Smooth muscle cell of the pulmonary artery (primary cell): Measurements from ENCODE around the gene MAPK8IP3. TPM values are rescaled to one million over a fixed set of nuclear protein-coding genes. Genes with fewer than 3 reads are reported as not detected.

ENCODE experiments used
- total RNA-seq: library from RNA; depleted of rRNA; stranded (reverse); fragments of >200 nt; gene quantifications from 2 replicates; pipeline ENCODE4 v1.2.3, GENCODE V29; 2014

The MAPK8IP3 gene, protein sequence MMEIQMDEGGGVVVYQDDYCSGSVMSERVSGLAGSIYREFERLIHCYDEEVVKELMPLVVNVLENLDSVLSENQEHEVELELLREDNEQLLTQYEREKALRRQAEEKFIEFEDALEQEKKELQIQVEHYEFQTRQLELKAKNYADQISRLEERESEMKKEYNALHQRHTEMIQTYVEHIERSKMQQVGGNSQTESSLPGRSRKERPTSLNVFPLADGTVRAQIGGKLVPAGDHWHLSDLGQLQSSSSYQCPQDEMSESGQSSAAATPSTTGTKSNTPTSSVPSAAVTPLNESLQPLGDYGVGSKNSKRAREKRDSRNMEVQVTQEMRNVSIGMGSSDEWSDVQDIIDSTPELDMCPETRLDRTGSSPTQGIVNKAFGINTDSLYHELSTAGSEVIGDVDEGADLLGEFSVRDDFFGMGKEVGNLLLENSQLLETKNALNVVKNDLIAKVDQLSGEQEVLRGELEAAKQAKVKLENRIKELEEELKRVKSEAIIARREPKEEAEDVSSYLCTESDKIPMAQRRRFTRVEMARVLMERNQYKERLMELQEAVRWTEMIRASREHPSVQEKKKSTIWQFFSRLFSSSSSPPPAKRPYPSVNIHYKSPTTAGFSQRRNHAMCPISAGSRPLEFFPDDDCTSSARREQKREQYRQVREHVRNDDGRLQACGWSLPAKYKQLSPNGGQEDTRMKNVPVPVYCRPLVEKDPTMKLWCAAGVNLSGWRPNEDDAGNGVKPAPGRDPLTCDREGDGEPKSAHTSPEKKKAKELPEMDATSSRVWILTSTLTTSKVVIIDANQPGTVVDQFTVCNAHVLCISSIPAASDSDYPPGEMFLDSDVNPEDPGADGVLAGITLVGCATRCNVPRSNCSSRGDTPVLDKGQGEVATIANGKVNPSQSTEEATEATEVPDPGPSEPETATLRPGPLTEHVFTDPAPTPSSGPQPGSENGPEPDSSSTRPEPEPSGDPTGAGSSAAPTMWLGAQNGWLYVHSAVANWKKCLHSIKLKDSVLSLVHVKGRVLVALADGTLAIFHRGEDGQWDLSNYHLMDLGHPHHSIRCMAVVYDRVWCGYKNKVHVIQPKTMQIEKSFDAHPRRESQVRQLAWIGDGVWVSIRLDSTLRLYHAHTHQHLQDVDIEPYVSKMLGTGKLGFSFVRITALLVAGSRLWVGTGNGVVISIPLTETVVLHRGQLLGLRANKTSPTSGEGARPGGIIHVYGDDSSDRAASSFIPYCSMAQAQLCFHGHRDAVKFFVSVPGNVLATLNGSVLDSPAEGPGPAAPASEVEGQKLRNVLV (N-terminal part only)
- total RNA-seq = 34.4 and 48.0 TPM in 2 replicates

GRCh38 chr16:1705688-1706385 lies at the start of gene MAPK8IP3:
Gene MAPK8IP3, plus strand, starts transcription at chr16:1706195. Its CDS starts 145 bp downstream, at chr16:1706340.

GRCh38 chr16:1677942-1678499 lies 28.0 kb upstream of the MAPK8IP3 start, which contains the start of gene JPT2:
Gene JPT2, plus strand, starts transcription at chr16:1678279. Its CDS starts 34 bp downstream, at chr16:1678313.

DNA sequence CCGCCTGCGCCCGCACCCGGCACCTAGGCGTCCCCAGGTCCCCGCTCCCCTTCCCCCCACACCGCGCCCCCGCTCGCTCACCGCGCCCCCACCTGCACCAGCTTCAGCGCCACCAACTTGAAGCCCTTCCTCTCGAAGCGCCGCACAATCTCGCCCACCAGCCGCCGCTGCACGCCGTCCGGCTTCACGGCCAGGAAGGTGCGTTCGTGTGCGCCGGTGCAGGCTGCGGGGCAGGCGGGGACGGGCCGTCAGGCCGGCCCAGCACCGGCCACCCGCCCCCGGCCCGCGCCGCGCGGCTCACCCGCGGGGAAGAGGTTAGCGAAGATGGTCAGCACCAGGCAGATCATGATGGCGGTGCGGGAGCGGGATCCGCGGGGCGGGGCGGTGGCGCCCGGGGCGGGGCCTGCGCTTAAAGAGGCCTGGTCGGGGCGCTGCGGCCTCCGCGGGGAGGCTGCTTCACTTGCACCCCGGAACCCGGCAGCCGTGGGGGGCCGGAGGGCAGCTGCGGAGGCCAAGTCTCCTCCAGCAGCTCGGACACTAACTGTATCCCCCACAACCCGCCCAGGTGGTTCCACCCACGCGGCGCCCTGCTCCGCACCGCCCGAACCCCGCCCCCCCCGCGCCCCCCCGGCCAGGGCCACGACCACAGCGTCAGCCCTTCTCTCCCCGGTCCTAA lies 65.3 kb downstream of the MAPK8IP3 start, which contains the start of gene NME3:
Gene NME3, minus strand, starts transcription at position 356 of the 676 bp plus-strand sequence. Its CDS starts 9 bp downstream, at position 347.

GRCh38 chr16:1772362-1772907 lies 66.4 kb downstream of the MAPK8IP3 start, which contains the start of gene EME2:
Gene EME2, plus strand, starts transcription at chr16:1772810. Its CDS starts 418 bp downstream, at chr16:1773228.

DNA sequence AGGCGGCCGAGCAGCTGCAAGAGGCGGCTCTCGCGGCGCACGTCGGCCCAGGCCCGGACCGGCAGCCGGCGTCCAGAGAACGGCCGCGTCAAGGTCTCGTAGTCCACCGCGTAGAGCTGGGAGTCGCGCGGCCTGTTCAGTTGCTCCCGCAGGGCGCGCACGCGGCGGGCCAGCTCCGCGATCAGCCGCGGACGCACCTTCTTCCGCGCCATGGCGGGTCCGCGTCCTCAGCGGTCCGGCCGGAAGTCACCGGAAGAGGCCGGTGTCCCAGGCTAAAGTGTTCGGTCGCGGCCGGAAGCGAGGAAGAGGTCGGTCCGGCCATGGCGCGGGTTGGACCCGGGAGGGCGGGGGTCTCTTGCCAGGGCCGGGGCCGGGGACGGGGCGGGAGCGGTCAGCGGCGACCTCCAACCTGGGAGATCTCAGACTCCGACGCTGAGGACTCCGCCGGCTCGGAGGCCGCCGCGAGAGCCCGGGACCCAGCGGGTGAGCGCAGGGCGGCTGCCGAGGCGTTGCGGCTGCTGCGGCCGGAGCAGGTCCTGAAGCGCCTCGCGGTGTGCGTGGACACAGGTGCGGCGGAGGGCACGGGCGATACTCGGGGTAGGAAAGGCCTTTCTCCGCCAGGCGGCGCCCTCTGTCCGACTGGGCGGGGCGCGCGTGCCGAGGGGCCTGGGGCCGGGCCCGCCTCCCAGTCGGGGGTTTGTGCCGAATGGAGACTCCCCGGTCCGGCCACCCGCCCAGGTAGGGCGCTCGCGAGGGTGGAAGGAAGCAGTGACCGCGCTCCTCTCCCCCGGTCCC lies 67.1 kb downstream of the MAPK8IP3 start, which contains the start of gene MRPS34:
Gene MRPS34, minus strand, starts transcription at position 227 of the 795 bp plus-strand sequence. Its CDS starts 15 bp downstream, at position 212.

DNA sequence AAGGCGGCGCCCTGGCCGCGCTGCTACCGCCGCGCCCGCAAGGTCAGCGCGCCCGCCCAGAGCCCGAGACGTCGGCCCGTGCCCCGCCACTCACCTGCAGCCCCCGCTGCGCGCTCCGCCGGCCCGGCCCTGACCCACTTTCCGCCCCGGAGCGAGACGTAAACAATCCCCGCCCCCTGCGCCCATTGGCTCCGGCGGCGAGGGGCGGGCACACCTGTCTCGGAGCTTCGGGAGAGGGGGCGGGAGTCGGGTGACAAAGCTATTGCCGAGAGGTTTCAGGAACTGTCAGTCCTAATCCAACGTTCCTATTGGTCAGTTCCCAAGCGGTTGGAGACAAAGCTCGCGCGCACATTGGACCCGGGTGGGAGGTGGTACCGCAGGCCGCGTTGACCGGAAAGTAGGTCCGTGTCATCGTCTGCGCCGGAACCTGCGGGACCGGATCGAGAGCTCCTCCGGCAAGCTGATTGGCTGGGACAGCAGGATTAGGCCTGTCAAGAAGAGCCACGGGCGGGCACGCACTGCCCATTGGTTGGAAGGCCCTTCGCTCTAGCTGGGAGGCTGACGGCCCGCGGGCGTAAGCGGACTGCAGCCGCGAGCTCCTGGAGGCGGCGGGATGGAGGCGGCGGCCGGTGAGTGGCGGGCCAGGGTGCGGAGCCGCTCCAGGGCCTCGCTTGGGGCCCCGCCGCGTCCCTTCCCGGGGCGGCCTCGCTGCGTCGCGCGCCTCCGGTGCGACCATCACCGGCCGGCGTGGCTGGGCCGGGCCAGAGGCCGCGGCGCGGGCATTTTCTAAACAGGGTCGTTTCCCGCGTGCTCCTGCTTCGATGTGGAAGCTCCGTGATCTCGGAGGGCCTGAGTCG lies 76.6 kb downstream of the MAPK8IP3 start, which contains the start of the genes NUBP2 and SPSB3:
Gene NUBP2, plus strand, starts transcription at position 553 of the 857 bp plus-strand sequence. Its CDS starts 61 bp downstream, at position 614.
Gene SPSB3, minus strand, starts transcription at position 164 of the 857 bp plus-strand sequence. CDS start 1,088 bp downstream, outside the sequence.

DNA sequence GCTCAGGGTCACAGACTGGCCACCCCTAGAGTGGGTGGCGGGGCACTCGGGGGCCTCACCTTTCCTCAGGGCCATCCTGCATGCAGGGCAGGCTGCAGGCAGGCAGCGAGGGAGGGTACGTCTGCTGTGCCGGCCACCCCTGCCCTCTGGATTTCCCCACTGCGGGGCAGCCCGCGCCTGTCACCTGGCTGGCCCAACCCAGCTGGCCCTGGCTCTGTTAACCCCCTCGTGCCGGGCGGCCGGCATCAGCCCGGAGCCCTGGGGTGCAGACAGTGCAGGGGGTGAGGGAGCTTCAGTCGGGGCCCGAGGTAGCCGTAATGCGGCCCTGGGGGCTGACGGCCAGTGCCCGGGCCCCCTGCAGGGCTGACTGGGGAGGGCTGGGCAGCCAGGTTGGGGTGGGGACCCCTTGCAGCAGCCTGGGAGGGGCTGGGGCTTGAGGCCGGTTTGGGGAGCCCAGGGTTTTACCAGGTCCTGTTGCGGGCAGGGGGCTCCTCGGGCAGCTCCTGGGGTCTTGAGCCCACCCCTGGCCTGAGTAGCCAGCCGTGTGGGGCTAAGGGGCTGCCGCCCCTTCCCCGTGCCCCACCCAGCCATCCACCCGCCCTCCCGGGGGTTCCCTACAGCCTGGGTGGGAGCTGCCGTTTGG lies 87.7 kb downstream of the MAPK8IP3 start, which contains the start of gene IGFALS:
Gene IGFALS, minus strand, starts transcription at position 128 of the 643 bp plus-strand sequence. Its CDS starts 53 bp downstream, at position 75.

Other genes starting within 250 kb of the MAPK8IP3 start
- 106 and 148 TPM in 2 replicates for gene CLCN7, start 231.2 kb upstream of the MAPK8IP3 start, total RNA-seq
- 0.20 TPM in 1 of 2 replicates, not detected in the other for gene PTX4, start 217.3 kb upstream of the MAPK8IP3 start, total RNA-seq
- gene TELO2, start 212.8 kb upstream of the MAPK8IP3 start, total RNA-seq = 12.9 and 18.1 TPM in 2 replicates
- 18.9 and 20.5 TPM in 2 replicates for gene TMEM204, start 172.5 kb upstream of the MAPK8IP3 start, total RNA-seq
- 40.2 and 47.0 TPM in 2 replicates for gene IFT140, start 94.1 kb upstream of the MAPK8IP3 start, total RNA-seq
- gene CRAMP1, start 93.8 kb upstream of the MAPK8IP3 start, total RNA-seq = 8.7 and 10.2 TPM in 2 replicates
- gene JPT2, start 27.9 kb upstream of the MAPK8IP3 start, total RNA-seq = 32.5 and 36.1 TPM in 2 replicates
- gene NME3, start 65.3 kb downstream of the MAPK8IP3 start, total RNA-seq = 45.3 and 61.7 TPM in 2 replicates
- gene EME2, start 66.6 kb downstream of the MAPK8IP3 start, total RNA-seq = 8.5 and 15.9 TPM in 2 replicates
- 42.2 and 57.1 TPM in 2 replicates for gene MRPS34, start 66.9 kb downstream of the MAPK8IP3 start, total RNA-seq
- gene SPSB3, start 76.4 kb downstream of the MAPK8IP3 start, total RNA-seq = 30.7 and 34.6 TPM in 2 replicates
- gene NUBP2, start 76.8 kb downstream of the MAPK8IP3 start, total RNA-seq = 43.3 and 54.7 TPM in 2 replicates
- 0.17 TPM in 1 of 2 replicates, not detected in the other for gene IGFALS, start 87.5 kb downstream of the MAPK8IP3 start, total RNA-seq
- 50.2 and 86.0 TPM in 2 replicates for gene HAGH, start 120.6 kb downstream of the MAPK8IP3 start, total RNA-seq
- 59.8 and 96.2 TPM in 2 replicates for gene FAHD1, start 121.0 kb downstream of the MAPK8IP3 start, total RNA-seq
- gene MEIOB, start 166.0 kb downstream of the MAPK8IP3 start, total RNA-seq = not detected in 2 replicates
- not detected in 2 replicates for gene HS3ST6, start 212.2 kb downstream of the MAPK8IP3 start, total RNA-seq
- gene MSRB1, start 237.0 kb downstream of the MAPK8IP3 start, total RNA-seq = 5.0 and 7.1 TPM in 2 replicates
- 0.07 TPM in 1 of 2 replicates, not detected in the other for gene RPL3L, start 248.5 kb downstream of the MAPK8IP3 start, total RNA-seq